Retinal pigment epithelial cell (primary cell): ENCODE data around the gene SLC13A5.

Source experiments
- DNase-seq: peaks from one replicate; pipeline ENCODE4 v3.0.0-alpha.2; 2010; ENCODE audit warnings: low read depth
- H3K4me3 ChIP-seq: 2 replicates; pipeline ENCODE4 v1.5.1; 2011; ENCODE audit warnings: mild to moderate bottlenecking, low read length, control low read depth, moderate library complexity
- TF ChIP-seq, protein P1 (sequence below): conservative IDR thresholded peaks from 2 replicates; pipeline ENCODE4 v1.5.1; 2011; ENCODE audit warnings: low read depth, low read length, control low read depth, inconsistent platforms

SLC13A5 gene

DNA sequence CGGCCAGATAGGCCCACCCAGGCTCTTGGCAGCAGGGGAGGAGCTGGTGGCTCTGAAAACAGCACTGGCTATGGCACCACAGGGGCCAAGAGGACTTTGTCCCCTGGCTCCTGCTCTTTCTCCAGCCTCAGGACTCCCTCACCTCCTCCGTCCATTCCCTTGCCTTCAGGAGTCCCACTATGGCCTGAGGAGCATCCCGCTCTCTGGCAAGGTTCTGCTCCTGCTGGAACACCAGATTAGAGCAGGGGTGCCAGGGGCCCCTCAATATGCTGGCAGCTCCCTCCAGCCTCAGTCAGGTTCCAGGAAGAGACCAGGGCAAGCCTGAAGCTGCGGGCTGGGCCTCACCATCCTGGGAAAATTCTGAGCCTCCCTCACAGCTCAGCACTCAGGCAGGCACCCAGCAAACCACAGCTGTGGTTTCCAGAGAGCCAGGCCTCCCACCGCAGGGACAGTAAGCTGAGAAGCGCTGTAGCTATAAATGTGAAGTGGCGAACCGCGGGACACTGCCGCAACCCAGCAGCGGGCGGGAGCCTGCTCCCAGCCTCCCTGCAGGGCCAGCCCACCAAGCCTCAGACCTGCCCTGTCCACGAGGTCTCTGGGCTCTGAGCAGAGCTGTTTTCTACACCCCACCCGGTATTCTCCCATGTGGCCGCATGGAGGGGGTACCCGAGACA lies 35.9 kb downstream of the SLC13A5 start:
- no peak overlapping the region for H3K4me3 ChIP-seq
- no peak for DNase-seq
- TF ChIP-seq, protein P1, sequence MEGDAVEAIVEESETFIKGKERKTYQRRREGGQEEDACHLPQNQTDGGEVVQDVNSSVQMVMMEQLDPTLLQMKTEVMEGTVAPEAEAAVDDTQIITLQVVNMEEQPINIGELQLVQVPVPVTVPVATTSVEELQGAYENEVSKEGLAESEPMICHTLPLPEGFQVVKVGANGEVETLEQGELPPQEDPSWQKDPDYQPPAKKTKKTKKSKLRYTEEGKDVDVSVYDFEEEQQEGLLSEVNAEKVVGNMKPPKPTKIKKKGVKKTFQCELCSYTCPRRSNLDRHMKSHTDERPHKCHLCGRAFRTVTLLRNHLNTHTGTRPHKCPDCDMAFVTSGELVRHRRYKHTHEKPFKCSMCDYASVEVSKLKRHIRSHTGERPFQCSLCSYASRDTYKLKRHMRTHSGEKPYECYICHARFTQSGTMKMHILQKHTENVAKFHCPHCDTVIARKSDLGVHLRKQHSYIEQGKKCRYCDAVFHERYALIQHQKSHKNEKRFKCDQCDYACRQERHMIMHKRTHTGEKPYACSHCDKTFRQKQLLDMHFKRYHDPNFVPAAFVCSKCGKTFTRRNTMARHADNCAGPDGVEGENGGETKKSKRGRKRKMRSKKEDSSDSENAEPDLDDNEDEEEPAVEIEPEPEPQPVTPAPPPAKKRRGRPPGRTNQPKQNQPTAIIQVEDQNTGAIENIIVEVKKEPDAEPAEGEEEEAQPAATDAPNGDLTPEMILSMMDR = no peak

DNA sequence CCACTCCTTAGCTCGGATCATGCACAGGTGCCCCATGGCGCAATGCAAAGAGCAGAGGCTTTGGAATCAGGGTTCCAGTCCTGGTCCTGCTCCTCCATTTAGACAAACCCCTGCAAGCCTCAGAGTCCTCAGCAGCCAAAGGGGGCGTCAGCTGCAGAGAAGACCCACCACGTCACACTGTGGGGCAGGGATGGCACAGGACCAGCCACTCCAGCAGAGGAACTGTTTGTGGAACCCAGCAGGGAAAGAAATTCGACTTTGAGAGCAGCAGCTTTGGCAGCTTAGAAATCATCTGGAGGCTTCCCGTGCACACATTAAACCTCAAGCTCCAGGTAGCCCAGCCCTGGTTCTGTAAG lies 36.4 kb downstream of the SLC13A5 start:
- no peak overlapping the region for H3K4me3 ChIP-seq
- no peak for DNase-seq
- TF ChIP-seq, protein P1 = no peak

DNA sequence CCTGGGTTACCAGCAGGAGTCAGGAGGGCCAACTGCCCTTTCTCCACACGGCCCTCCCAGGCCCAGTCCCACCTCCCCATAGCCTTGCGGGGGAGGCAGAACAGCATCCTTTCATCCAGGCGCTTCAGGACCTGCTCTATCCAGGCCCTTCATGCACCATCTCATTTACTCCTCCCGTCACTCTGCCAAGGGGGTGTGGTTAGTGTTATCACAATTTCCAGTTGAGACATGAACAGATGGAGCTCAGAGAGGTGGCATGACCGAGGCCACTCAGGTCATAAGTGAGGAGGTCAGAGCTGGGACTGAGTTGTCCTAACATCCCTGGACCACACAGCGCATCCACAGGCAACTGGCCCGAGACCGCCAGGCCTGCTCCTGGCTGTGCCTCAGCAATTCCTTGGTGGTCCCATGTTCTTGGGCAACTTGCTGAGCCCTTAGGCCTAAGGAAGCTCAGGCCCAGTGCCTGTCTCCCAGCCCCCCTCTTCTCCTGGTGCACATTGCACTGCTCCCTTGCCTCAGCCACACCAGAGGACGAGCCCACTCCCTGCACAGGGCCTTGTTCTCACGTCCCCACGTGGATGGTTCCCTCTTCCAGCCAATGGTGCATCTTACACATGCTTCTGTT lies 37.9 kb downstream of the SLC13A5 start:
- no peak for DNase-seq
- no peak overlapping the region for H3K4me3 ChIP-seq
- TF ChIP-seq, protein P1 = no peak

DNA sequence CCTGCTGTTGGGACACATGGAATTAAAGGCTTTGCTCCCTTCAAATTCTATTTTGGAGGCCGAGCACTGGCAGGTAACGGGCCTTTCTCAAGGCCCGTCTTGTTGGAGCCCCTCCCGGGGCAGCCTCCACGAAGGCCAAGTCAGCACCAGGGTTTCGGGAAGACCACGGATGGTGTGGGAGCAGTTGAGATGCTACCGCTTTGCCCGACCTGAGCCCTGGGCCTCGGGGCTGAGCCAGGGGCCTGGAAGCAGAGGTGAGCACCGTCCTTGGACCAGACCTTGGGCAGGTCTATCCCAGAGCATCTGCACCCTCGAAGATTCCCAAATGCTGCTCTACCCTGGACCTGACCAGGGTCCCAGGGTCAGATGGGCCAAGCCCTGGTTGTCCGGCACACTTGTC lies 38.6 kb downstream of the SLC13A5 start:
- no peak overlapping the region for H3K4me3 ChIP-seq
- TF ChIP-seq, protein P1 = no peak
- DNase-seq = no peak

DNA sequence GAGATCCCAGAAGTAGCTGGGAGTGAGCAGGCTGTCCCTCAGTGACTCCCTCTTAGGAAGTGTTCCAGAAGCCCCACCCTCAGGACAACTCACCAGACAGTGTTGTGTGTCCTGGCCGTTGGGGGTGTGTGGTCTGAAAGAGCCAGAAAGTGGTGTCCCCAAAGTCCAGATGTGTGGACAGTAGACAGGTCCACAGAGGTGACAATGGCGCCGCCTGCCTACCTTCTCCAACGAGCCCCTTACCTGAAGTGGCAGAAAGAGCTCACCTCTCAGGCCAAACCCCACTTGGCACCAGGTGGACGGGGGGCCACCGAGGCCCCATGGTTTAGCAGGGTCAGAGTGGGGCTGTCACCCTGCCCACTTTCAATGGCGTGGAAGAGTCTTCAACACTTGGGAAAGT lies 41.7 kb downstream of the SLC13A5 start:
- no peak overlapping the region for H3K4me3 ChIP-seq
- TF ChIP-seq, protein P1 = no peak
- no peak for DNase-seq

DNA sequence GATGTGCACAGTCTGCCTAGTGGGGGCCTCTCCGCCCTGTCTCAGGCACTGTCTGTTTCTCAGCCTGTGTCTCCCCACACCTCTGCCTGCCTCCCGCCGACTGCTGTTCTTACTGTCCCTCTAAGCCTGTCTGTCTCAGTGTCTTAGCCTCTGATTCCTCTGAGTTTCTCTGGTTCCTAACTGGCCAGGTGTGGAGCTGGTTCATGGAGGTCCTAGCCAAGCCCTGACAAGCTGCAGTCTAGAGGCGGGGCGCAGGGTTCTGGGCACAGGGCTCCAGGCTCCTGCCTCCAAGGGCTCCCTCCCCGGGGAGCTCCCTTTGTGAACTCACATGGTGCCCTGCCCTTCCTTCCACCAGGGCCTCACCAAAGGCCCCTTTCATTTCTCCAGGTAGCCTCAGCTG lies 42.2 kb downstream of the SLC13A5 start:
- TF ChIP-seq, protein P1 = no peak
- no peak overlapping the region for H3K4me3 ChIP-seq
- no peak for DNase-seq

DNA sequence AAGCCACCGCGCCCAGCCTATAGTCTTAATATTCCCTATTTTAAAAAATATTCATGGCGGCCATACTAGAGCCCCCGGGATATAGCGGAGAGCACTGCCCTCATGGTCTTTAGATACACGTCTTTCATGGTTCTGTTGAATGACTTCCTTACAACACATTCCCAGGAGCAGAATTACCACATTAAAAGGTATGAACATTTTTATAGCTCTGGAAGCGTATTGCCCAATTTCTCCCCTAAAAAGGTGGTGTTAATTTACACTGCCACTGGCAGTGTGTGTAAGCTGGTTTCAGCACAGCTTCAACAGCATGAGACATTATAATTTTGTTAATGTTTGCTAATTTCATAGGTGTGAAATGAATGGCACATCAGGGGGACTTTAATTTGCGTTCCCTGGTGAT lies 42.6 kb downstream of the SLC13A5 start:
- DNase-seq = no peak
- TF ChIP-seq, protein P1 = no peak
- H3K4me3 ChIP-seq = no peak overlapping the region
